Stimulated activated memory B cell treated with anti-CD40 and anti-IgM and Interleukin-4, amounts not matched to agents 10 μg/mL and 1 μg/mL and 100 μg/mL, for 72 hours (primary cell): ENCODE results near the gene TXNDC17.
"Not testable (repeated sequence)": the region's sequence is repeated elsewhere in the genome, so short reads cannot be mapped to it uniquely, and the experiment has no call there.

ENCODE experiments used
- ATAC-seq: fragments of 150-1000 bp; cut with Tn5 transposase; 2 replicates; pipeline ENCODE4 v1.10.0; 2021
- H3K27ac Mint-ChIP-seq: one replicate; pipeline ENCODE4 v1.8.0; 2022; ENCODE audit warnings: mild to moderate bottlenecking, mixed read lengths
- H3K27me3 Mint-ChIP-seq: one replicate; pipeline ENCODE4 v1.8.0; 2022; ENCODE audit warnings: mixed read lengths
- H3K36me3 Mint-ChIP-seq: one replicate; pipeline ENCODE4 v1.8.0; 2022; ENCODE audit warnings: mixed read lengths
- H3K4me1 Mint-ChIP-seq: one replicate; pipeline ENCODE4 v1.8.0; 2022; ENCODE audit warnings: mixed read lengths
- H3K4me3 Mint-ChIP-seq: one replicate; pipeline ENCODE4 v1.8.0; 2022; ENCODE audit warnings: mild to moderate bottlenecking, moderate library complexity, mixed read lengths
- H3K9me3 Mint-ChIP-seq: one replicate; pipeline ENCODE4 v1.8.0; 2022; ENCODE audit warnings: mixed read lengths

The TXNDC17 gene

DNA sequence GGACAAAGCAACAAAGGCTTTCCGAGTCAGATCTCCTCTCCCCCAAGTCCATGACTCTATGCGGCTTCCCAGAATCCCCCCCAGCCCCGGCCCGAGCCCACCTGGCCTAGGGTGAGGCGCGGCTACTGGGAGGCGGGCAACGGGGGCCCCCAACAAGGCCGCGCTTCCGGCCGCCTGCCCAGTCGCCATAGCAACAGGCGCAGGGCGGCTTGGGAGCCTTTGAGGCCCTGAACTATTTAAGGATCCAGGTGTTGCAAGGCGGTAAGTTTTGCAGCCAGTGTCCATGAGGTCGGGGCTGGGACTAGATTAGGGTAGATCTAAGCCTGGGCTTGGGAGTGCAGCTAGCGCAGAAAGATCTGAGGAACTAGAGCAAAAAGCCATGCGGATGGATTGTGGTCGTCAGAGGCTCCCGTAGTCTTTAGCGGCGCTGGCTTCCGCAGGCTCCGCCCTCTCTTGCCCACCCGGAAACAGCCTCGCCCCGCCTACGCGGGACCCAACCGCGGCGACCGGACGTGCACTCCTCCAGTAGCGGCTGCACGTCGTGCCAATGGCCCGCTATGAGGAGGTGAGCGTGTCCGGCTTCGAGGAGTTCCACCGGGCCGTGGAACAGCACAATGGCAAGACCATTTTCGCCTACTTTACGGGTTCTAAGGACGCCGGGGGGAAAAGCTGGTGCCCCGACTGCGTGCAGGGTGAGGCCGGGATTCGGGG lies at the start of gene TXNDC17, which contains the start of gene KIAA0753:
TXNDC17 (plus strand) TSS at position 525 of the 711 bp plus-strand sequence; CDS start at position 548, 23 bp downstream.
KIAA0753 (minus strand) TSS at position 176 of the 711 bp plus-strand sequence. CDS start 5,608 bp downstream, outside the sequence.
- Mint-ChIP-seq H3K27me3 (no peaks in the 10 kb centered on the region), H3K4me3 (peak within 1 kb of the TSS; percentile 96), H3K4me1 (peaks cover 61% of the 10 kb centered on the region), H3K36me3 (peaks cover 16% of the 10 kb centered on the region), H3K27ac (peak within 1 kb of the TSS; percentile 92), H3K9me3 (no peaks in the 10 kb centered on the region)
- peak; percentile 97 for ATAC-seq

DNA sequence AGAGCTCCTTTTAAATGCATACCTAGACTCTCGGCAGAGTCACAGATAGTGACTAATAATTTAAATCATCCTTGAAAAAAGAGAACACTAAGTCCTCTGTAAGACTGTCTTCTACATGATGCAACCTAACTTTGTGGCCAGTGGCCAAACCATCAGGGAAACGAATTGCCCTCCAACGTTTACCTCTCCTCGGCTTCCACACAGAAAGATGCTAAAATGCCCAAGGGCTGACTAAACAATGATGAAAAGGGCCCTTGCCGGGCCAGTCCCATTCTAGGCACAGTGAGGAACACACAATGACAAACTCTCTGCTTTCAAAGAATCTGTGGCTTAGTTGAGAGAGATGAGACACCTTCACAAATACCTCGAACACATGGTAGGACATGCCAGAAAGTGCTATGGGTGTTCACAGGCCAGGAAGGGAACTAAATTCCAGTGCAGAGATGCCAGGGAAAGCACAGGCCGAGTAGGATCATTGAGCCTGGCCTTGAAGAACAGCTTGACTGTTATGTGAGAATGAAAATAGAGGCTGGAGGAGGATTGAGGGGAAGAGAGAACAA lies 49.2 kb upstream of the TXNDC17 start:
- Mint-ChIP-seq H3K4me1 (no peaks in the 10 kb centered on the region), H3K27me3 (no peaks in the 10 kb centered on the region), H3K36me3 (peaks cover 69% of the 10 kb centered on the region), H3K4me3 (no peak overlapping the region), H3K27ac (no peak overlapping the region), H3K9me3 (no peaks in the 10 kb centered on the region)
- ATAC-seq: no peak

- Mint-ChIP-seq H3K4me1 (no peaks in the 10 kb centered on the region), H3K36me3 (peaks cover 68% of the 10 kb centered on the region), H3K27ac (no peak overlapping the region), H3K27me3 (no peaks in the 10 kb centered on the region), H3K4me3 (no peak overlapping the region), H3K9me3 (no peaks in the 10 kb centered on the region)
- ATAC-seq: no peak
These were observed 48.7 kb upstream of the TXNDC17 start for GRCh38 chr17:6592173-6592572.

DNA sequence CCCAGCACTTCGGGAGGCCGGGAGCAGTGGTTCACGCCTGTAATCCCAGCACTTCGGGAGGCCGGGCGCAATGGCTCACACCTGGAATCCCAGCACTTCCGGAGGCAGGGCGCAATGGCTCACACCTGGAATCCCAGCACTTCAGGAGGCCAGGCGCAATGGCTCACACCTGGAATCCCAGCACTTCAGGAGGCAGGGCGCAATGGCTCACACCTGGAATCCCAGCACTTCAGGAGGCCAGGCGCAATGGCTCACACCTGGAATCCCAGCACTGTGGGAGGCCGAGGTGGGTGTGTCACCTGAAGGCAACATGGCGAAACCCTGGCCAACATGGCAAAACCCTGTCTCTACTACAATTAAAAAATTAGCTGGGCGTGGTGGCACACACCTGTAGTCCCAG lies 47.5 kb upstream of the TXNDC17 start:
- not testable (repeated sequence) for H3K9me3 Mint-ChIP-seq, H3K27me3 Mint-ChIP-seq, H3K4me3 Mint-ChIP-seq, H3K27ac Mint-ChIP-seq, H3K4me1 Mint-ChIP-seq, ATAC-seq
- H3K36me3 Mint-ChIP-seq: peaks cover 56% of the 10 kb centered on the region

GRCh38 chr17:6596081-6596480 lies 44.8 kb upstream of the TXNDC17 start:
- no peaks in the 10 kb centered on the region for H3K27me3 Mint-ChIP-seq
- peaks cover 45% of the 10 kb centered on the region for H3K36me3 Mint-ChIP-seq
- ATAC-seq: no peak
- H3K9me3 Mint-ChIP-seq: no peaks in the 10 kb centered on the region
- H3K4me3 Mint-ChIP-seq: no peak overlapping the region
- H3K4me1 Mint-ChIP-seq: peaks cover 12% of the 10 kb centered on the region
- no peak overlapping the region for H3K27ac Mint-ChIP-seq

- Mint-ChIP-seq H3K4me1 (peaks cover 12% of the 10 kb centered on the region), H3K9me3 (no peaks in the 10 kb centered on the region), H3K36me3 (peaks cover 44% of the 10 kb centered on the region), H3K27me3 (no peaks in the 10 kb centered on the region), H3K4me3 (no peak overlapping the region), H3K27ac (no peak overlapping the region)
- ATAC-seq: no peak
These were observed 44.3 kb upstream of the TXNDC17 start for GRCh38 chr17:6596511-6596910.

DNA sequence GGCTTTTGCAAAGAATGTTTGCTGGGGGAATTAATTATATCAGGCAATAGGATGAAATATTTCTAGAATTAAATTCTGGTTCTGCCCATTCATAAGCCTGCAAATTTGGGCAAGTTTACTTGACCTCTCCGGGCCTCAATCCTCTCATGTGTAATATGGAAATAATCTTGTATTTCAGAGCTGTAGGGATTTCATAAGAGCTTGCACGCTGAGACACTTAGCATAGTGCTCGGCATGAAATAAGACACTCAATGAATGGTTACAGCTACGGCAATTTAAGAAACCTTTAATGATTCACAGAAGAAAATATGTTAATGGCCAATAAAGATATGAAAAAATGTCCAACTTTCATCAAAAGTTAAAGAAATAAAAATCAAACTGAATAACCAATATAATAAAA lies 43.9 kb upstream of the TXNDC17 start:
- Mint-ChIP-seq H3K27me3 (no peaks in the 10 kb centered on the region), H3K27ac (no peak overlapping the region), H3K36me3 (peaks cover 44% of the 10 kb centered on the region), H3K4me3 (no peak overlapping the region), H3K9me3 (no peaks in the 10 kb centered on the region), H3K4me1 (peaks cover 12% of the 10 kb centered on the region)
- ATAC-seq: no peak

GRCh38 chr17:6597727-6598126 lies 43.1 kb upstream of the TXNDC17 start:
- no peak overlapping the region for H3K27ac Mint-ChIP-seq
- H3K36me3 Mint-ChIP-seq: peaks cover 42% of the 10 kb centered on the region

DNA sequence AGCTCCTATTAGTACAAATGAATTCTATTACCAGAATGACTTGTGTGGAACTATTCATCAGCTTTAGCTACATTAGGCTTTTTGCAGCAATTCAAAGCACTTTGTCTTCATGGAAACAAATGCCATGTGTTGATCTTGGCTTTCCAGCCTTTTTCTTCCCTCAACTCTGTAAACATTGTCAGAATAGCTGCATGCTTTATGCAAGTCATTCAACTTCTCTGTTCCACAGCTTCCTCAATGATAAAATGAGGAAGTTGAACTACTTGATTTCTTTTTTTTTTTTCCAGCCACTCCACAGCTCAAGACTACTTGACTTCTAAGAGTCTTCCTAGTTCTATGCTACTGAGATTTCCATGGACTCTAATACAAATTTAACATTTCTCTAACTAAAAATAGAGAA lies 41.5 kb upstream of the TXNDC17 start:
- no peaks in the 10 kb centered on the region for H3K9me3 Mint-ChIP-seq
- no peak for ATAC-seq
- H3K36me3 Mint-ChIP-seq: peaks cover 50% of the 10 kb centered on the region
- no peaks in the 10 kb centered on the region for H3K27me3 Mint-ChIP-seq
- H3K4me3 Mint-ChIP-seq: no peak overlapping the region
- H3K27ac Mint-ChIP-seq: peak overlapping the region; percentile 69
- peaks cover 12% of the 10 kb centered on the region for H3K4me1 Mint-ChIP-seq

More at GRCh38 chr17:6597727-6598126, 43.1 kb upstream of the TXNDC17 start:
- peaks cover 12% of the 10 kb centered on the region for H3K4me1 Mint-ChIP-seq
- no peak for ATAC-seq
- no peak overlapping the region for H3K4me3 Mint-ChIP-seq
- no peaks in the 10 kb centered on the region for H3K27me3 Mint-ChIP-seq
- H3K9me3 Mint-ChIP-seq: no peaks in the 10 kb centered on the region

- Mint-ChIP-seq H3K4me3 (no peak overlapping the region), H3K27me3 (no peaks in the 10 kb centered on the region), H3K36me3 (peaks cover 60% of the 10 kb centered on the region), H3K4me1 (peaks cover 12% of the 10 kb centered on the region), H3K27ac (no peak overlapping the region), H3K9me3 (no peaks in the 10 kb centered on the region)
- no peak for ATAC-seq
These were observed 38.7 kb upstream of the TXNDC17 start for GRCh38 chr17:6602141-6602540.

GRCh38 chr17:6603744-6604325 lies 37.0 kb upstream of the TXNDC17 start:
- H3K4me3 Mint-ChIP-seq: no peak overlapping the region
- H3K36me3 Mint-ChIP-seq: peaks cover 69% of the 10 kb centered on the region
- no peak for ATAC-seq
- H3K4me1 Mint-ChIP-seq: peaks cover 12% of the 10 kb centered on the region
- H3K27ac Mint-ChIP-seq: no peak overlapping the region
- H3K27me3 Mint-ChIP-seq: no peaks in the 10 kb centered on the region
- H3K9me3 Mint-ChIP-seq: no peaks in the 10 kb centered on the region

GRCh38 chr17:6605142-6605541 lies 35.7 kb upstream of the TXNDC17 start:
- Mint-ChIP-seq H3K36me3 (peaks cover 76% of the 10 kb centered on the region), H3K4me3 (no peak overlapping the region), H3K27me3 (no peaks in the 10 kb centered on the region), H3K9me3 (no peaks in the 10 kb centered on the region), H3K4me1 (peaks cover 1% of the 10 kb centered on the region), H3K27ac (no peak overlapping the region)
- ATAC-seq: no peak

- ATAC-seq: no peak
- no peak overlapping the region for H3K4me3 Mint-ChIP-seq
- H3K27ac Mint-ChIP-seq: no peak overlapping the region
- H3K4me1 Mint-ChIP-seq: no peaks in the 10 kb centered on the region
- no peaks in the 10 kb centered on the region for H3K9me3 Mint-ChIP-seq
- H3K36me3 Mint-ChIP-seq: peaks cover 64% of the 10 kb centered on the region
- H3K27me3 Mint-ChIP-seq: no peaks in the 10 kb centered on the region
These were observed 32.5 kb upstream of the TXNDC17 start for GRCh38 chr17:6608321-6608720.

DNA sequence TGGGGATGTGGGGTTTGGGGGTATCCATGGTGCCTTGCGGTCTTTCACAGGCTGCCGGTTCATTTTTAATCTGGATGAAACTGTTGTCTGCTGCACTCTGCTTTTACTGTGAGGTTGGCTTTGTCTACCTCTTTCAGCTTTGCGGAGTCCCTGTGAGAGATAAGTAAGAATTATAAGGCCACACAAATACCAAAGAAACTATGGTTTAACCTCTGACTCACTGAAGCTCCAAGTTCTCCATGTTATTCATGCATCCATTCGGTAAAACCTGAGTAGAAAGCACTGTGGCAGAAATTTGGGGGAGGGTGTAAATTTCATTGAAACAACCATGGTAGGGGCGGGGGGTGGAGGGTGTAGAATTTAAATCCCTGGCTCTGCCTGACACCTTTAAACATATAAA lies 30.8 kb upstream of the TXNDC17 start:
- H3K9me3 Mint-ChIP-seq: no peaks in the 10 kb centered on the region
- H3K4me1 Mint-ChIP-seq: peaks cover 6% of the 10 kb centered on the region
- no peaks in the 10 kb centered on the region for H3K27me3 Mint-ChIP-seq
- no peak overlapping the region for H3K4me3 Mint-ChIP-seq
- no peak for ATAC-seq
- peaks cover 60% of the 10 kb centered on the region for H3K36me3 Mint-ChIP-seq
- H3K27ac Mint-ChIP-seq: no peak overlapping the region

DNA sequence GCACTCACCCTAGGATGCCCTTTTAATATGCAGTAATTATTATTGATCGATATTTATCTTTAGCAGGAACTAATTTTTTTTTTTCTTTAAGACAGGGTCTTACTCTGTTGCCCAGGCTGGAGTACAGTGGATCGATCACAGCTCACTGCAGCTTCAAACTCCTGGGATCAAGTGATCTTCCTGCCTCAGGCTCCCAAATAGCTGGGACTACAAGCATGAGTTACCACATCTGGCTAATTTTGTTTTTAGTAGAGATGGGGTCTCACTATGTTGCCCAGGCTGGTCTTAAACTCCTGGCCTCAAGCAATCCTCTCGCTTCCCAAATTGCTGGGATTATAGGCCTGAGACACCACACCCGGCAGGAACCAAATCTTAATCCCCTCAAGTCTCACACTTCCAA lies 29.6 kb upstream of the TXNDC17 start:
- H3K4me1 Mint-ChIP-seq: peaks cover 6% of the 10 kb centered on the region
- H3K4me3 Mint-ChIP-seq: no peak overlapping the region
- H3K9me3 Mint-ChIP-seq: no peaks in the 10 kb centered on the region
- H3K27me3 Mint-ChIP-seq: no peaks in the 10 kb centered on the region
- ATAC-seq: no peak
- H3K36me3 Mint-ChIP-seq: peaks cover 50% of the 10 kb centered on the region
- H3K27ac Mint-ChIP-seq: no peak overlapping the region

- ATAC-seq: no peak
- Mint-ChIP-seq H3K4me1 (no peaks in the 10 kb centered on the region), H3K4me3 (no peak overlapping the region), H3K36me3 (peaks cover 26% of the 10 kb centered on the region), H3K9me3 (no peaks in the 10 kb centered on the region), H3K27ac (no peak overlapping the region), H3K27me3 (no peaks in the 10 kb centered on the region)
These were observed 16.9 kb upstream of the TXNDC17 start for GRCh38 chr17:6623941-6624340.
